HG03108 (cell line): ENCODE results near the gene NOMO2.
"Not testable (repeated sequence)": the region's sequence is repeated elsewhere in the genome, so short reads cannot be mapped to it uniquely, and the experiment has no call there.

Source experiments
- ATAC-seq: cut with Tn5 transposase; IDR thresholded peaks from one replicate; pipeline ENCODE4 v1.9.1; 2021; ENCODE audit warnings: moderate library complexity; ENCODE audit not compliant: unreplicated experiment

The NOMO2 gene

DNA sequence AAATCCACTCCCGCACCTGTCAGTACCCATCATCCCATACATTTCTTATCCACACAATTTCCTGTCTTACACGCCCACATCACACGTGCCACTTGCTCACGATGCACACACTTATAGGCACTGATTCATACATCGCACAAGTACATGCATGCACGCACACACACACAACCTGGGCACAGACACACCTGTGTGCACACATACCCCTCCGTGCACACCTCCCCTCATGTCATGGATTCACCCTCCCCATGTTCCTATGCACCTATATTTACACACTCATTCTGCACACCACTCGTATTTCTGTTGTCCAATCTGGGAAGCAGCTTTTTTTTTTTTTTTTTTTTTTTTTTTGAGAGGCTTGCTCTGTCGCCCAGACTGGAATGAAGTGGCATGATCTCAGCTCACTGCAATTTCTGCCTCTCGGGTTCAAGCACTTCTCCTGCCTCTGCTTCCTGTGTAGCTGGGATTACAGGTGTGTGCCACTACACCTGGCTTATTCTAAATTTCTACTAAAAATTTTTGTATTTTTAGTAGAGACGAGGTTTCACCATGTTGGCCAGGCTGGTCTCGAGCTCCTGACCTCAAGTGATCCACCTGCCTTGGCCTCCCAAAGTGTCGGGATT is 13.5 kb upstream of the NOMO2 start:
- not testable (repeated sequence) for ATAC-seq

DNA sequence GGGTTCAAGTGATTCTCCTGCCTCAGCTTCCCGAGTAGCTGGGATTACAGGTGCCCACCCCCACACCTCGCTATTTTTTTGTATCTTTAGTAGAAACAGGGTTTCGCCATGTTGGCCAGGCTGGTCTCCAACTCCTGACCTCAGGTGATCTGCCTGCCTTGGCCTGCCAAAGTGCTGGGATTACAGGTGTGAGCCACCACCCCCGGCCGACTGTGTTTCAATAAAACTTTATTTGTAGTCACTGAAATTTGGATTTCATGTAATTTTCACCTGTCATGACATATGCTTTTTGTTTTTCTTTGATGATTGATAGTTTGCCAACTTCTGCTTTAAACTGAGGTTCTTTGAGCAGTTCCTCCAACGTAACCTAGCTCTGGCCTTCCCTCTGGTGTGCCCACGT is 12.0 kb upstream of the NOMO2 start:
- ATAC-seq = not testable (repeated sequence)

DNA sequence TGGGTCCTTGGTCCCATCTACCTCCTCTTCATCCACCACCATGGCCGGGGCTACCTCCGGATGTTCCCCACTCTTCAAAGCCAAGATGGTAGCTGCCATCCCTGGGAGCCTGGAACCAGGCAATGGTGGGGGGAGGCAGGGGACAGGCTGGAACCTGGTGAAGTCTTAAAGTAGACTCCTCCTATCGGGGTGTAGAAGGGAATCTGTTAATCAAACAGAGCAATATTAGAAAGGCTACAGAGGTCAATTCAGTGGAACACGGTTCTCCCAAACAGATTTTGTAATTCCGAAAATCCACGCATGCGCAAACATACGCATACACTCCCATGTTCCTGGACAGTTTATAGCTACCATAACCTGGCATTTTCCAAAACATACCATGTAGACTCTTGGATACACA is 11.1 kb upstream of the NOMO2 start:
- not testable (repeated sequence) for ATAC-seq

DNA sequence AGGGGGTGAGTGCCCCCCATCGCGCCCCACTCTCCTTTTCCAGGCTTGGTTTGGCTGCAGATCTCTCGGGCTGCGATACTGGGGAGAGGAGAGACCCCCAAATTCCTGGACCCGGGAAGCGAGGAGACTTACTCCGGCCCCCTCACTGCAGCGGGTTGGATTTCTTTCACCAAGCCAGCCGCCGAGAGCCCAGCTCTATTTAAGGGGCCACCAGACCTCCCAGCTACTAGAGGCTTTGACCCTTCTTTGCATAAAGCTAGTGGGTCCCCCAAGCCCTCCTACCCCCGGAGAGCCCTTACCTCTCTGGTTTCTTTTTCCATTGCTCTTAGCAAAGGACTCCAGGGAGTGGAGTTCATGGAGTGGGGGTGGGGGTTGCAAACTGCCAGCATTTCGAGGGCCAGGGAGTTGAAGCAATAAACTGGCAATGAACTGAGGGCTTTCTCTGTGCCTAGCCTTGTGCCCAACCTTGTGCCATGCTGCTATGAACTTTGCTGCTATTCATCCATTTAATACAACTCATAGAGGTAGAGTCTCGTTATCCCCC is 9.5 kb upstream of the NOMO2 start:
- not testable (repeated sequence) for ATAC-seq

DNA sequence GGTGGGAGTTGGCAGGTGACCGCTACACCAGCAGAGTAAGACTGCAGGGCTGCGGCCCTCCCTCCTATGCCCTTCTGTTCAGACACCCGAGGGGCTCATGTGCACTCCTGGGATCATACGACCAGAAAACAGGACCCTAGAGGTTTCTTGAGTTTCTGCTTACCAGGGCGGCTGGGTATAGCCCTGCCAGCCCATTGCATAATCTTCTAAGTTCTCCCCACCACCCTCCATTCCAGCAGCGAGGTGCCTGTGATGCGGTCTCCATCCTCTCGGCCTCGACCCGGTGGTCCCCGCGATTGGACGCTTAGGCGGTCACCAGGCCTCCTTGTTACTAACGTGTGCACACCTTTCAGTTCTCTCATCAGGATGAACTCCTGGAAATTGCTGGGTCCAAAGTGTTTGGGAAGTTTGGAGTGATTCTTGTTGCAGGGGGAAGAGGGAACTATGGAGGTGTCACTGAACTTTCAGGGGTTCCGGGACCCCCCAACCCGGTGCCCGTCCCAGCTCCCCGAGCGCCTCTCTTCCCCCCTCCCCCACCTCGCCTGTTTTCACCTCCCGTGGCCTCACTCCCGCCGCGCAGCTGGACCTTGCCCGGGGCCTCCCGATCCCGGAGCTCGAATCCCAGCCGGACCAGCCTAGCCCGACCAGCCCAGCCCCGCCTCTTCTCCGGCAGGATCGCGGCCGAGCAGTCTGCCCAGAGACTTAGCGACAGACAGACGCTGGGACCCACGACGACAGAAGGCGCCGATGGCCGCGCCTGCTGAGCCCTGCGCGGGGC is 8.8 kb upstream of the NOMO2 start:
- ATAC-seq = not testable (repeated sequence)

DNA sequence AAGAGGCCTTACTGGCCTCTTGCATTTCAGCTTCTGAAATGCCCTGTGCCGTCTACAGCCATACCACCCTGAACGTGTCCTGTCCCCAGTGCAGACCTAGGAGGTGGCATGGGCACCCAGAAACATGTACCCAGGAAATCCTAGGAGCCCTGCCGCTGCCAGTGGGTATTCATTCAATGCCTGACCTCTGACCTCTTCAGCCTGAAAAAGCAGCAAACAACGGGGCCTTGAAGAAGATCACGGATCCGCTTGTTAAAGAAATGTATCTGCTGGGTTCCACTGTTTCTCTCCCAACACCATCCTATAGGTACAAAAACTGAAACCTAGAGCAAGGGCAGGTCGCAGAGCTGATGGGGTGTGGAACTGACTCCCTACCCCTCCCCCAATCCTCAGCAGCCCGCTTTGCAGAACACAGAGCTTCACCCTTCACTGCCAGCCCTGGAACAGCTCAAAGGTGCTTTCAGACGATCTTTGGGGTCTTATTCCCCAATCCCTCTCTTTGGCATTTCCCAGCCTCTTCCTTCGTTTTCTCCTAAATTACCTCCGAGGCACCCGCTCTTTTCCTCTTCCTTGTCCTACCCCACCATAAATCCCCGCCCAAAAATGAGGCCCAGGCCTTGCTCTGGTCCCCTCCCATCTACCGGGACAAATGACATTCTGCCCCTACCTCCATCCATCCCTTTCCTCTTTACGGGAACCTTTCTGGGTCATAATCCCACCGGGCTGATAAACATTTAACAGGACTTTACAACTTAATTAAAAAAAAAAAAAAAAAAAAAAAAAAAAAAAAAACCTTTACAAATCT is 1.3 kb downstream of the NOMO2 start:
- ATAC-seq = not testable (repeated sequence)

DNA sequence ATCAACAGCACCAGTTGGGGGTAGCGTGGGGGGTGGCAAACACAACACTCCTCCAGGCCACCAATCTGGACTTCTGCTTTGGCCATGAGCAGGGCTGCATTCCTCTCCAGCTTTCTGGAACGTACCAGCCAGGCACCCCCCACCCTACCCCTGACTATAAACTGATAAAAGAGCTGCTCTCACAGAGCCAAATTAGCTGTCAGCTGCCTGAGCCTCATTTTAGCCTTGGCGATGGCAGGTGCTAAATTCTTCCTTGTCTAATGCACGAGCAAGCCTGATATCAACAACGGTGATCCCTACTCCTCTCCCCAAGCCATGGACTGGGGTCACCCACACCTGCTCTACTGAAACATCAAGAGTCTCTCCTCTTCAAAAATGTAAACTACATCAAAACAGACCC is 8.2 kb downstream of the NOMO2 start:
- not testable (repeated sequence) for ATAC-seq

DNA sequence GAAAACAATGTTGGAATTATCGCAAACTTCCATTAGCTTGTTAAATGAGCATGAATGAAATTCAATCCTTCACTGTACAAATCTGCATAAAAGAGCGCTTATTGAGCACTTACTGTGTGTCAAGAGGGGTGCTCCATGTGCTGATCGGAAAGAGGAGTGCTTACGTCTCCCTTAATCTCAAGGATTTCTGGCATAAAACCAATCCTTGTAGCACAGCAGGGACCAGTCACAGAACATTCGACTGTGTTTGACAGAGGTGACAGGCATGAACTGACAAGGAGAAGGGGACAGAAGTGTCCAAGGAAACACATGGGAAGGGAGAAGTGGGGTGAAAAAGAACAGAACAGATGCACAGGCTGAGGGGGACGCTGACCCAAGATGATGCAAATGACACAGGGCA is 14.5 kb downstream of the NOMO2 start:
- ATAC-seq = not testable (repeated sequence)

DNA sequence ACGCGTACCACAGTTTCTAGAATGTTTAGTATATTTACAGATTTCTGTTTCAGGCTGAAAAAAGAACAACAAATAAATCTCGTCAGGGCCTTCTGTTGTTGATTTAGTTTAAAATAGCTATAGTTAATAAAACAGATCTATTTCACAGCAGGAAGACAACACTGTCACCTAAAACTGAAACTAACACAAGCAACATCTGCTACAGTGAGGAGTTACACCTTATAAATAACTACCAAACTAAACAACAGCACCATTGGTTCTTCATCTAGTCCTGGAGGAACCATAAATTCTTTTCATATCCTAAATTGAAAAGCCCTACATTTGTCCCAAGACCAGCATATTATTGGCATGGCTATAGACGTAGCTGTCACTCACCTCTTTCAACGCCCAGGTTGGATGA is 15.0 kb downstream of the NOMO2 start:
- not testable (repeated sequence) for ATAC-seq

DNA sequence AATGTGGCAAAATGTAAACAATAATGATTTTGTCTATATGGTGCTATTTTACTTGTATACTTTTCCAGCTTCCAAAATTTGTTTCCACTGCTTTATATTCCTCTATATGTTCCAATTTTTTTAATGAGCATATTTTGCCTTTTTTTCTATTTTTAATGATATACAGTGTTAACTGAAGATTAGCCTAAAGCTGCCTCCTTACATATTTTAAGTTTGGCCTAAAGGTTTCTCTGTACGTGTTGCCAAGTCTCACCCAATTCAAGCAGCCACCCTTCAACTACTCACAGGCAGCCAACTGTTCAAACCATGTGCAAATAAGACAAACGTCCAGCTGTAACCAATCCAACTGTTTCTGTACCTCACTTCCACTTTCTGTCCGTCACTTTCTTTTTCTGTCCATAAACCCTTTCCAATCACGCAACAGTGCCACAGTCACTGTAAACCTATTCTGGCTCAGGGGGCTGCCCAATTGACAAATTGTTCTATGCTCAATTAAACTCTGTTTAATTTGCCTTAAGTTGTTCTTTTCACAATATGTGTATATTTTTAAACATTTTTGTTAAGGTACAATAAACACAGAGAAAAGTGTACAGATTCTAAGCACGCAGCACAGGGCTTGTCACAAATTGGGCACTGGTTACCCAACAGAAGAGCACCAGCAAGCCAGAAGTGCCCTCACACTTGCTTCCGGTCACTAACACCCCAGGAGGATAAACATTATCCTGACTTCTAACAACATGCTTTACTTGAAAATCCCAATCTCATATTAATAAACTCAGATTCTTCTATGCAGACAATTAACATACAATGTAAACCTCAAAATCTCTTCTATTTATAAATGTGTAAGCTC is 17.4 kb downstream of the NOMO2 start:
- ATAC-seq = not testable (repeated sequence)

DNA sequence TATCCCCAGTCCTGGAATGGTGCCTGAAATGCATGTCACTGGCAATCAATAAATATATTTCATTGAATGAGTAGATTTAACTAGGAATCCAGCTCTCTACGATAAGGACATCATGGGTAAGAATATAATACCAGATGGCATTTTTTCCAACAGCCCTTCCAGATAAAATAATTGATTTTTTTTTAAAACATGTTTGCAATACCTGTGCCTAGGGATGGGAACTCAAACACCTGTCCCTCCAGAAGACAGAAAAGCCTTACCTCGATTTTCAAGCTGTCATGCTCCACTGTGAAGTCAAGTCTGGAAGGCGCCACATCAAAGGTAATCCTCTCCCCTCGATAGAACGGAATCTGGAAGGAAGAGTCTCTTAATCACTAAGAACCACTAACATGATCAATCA is 20.0 kb downstream of the NOMO2 start:
- ATAC-seq = not testable (repeated sequence)

DNA sequence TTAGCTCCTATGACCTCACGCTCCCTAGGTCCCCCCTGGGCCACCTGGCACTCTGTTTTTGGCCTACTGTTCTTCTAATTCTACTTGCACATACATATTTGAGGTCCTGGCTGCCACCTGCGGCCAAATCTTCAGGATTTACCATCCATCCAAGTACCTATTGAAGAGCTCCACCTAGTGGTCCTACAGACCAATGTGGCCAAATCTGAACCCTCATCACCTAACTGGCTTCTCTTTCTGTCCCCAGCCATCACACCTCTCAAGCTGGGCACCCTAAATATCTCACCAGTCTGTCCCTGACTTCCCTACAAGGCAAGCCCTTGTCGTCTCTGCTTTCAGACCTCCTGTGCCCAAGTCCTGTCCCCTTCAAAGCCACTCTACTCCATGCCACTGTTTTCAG is 24.9 kb downstream of the NOMO2 start:
- not testable (repeated sequence) for ATAC-seq

DNA sequence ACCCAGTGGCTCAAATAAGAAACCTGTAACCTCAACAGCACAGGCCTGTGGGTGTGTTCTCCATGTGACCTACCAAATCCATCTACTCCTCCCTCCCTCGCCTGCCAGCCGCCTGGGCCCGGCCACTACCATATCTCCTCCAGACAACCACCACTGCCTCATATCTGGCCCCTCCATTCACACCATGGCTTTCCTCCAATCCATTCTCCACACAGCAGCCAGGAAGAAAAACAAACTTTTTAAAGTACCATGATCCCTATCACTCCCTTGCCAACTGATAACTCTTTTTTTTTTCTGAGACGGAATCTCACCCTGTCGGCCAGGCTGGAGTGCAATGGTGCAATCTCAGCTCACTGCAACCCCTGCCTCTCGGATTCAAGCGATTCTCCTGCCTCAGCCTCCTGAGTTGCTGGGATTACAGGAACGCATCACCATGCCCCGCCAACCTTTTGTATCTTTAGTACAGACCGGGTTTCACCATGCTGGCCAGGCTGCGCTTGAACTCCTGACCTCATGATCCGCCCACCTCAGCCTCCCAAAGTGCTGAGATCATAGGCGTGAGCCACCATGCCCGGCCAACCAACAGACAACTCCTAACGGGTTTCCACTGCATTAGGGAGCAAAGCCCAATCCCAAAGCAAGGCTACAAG is 26.3 kb downstream of the NOMO2 start:
- ATAC-seq = not testable (repeated sequence)

DNA sequence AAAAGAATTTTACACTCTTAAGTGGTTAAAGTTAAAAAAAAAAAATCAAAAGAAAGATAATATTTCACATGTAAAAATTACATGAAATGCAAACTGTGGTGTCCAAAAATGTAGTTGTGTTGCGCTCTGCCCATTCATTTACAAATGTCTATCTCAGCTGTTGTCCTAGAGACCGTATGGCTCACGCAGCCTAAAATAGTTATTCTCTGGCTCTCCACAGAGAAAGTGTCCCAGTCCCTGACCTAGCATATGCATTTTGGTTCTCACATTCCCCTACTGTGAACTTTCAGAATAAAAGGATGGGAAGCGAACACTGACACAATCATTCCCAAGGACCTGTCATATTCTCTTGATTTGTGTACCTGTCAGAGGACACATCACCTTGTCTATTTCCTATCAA is 27.6 kb downstream of the NOMO2 start:
- not testable (repeated sequence) for ATAC-seq

DNA sequence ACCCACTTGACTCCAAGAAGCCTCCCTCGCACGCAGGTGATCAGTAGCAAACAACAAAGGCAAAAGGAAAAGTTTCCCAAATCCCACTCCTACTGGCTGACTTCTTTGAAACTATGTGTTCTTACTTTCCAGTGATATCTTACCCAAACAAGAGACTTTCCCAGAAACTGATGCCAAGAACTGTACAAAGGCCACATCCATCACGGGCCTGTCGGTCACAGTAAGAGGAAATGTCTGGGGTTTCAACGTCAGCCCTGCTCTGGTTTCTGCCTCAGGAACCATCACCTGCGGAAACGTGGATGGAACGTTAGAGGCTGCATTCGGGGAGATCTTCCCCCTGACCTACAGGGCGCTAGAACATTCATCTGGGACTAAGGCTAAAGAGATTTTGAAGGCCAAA is 30.6 kb downstream of the NOMO2 start:
- not testable (repeated sequence) for ATAC-seq

DNA sequence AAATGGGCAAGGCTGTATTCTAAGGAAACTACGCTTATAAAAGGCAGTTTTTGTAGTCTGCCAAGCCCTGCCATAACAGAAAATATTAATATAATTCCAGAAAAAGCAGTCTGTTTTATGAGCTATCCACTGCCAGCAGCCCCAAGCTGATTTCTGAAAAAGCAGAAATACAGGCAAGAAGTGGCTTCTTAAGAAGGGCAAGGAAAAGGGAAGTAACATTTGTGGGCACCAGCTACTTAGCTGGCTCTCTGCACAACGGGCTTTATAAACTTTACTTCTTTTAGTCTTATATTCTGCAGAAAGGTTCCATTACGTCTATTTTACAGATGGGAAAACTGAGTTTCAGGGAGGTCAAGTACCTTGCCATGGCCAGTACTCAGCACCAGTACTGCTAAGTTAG is 31.6 kb downstream of the NOMO2 start:
- not testable (repeated sequence) for ATAC-seq

DNA sequence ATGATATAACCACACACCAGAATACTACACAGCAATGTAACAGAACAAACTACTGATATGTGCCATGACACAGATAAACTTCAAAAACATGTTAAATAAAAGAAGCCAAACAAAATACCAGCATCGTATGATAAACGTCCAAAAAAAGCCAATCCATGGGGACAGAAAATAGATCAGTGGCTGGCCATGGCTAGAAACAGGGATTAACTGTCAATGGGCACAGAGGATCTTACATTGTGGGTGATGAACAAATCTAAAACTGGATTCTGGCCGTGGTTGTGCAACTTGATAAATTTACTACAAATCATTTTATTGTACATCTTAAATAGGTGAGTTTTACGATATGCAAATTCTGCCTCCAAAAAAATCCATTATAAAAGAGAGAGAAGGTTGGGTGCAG is 35.4 kb downstream of the NOMO2 start:
- not testable (repeated sequence) for ATAC-seq

DNA sequence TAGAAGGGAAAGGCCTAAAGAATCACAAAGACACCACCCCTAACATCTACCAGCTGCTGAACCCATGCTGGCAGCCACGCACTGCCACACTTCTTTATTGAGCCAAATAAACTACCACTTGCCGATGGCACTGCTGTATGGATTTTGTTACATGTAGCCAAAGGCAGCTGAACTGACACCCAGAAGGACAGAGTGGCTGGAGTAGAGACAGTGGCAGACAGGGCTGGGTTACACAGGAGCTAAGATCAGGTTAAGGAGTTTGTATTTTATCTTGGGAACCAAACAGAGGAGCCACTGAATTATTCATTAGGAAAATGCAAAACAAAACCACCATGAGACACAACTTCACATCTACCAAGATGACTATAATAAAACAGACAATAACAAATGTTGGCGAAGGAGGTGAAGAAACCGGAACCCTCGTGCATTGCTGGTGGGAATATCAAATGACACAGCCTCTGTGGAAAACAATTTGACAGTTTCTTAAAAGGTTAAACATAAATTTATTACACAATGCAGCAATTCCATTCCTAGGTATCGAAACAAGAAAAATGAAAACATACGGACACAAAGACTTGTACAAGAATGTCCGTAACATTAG is 35.9 kb downstream of the NOMO2 start:
- not testable (repeated sequence) for ATAC-seq

DNA sequence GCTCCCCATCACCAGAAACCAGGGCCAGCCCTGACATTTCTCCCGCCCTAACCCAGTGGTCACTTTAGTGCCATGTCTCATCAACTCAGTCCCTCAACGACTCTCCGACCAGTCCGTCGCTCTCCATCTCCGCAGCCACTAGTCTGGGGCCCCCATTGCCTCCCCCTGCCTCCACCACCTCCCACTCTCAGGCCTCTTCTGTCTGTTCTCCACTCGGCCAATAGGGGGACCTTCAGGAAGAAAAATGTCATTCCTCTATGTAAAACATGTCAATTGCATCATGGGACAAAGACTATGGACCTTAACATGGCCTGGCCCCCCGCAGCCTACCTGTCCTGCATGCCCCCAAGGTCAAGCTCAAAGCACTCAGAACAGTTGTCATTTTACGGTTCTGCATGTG is 39.3 kb downstream of the NOMO2 start:
- ATAC-seq = not testable (repeated sequence)
